ENCODE data around the gene RASGRP2.

Gene RASGRP2

GRCh38 chr11:64770120-64770519 lies 26.2 kb upstream of the RASGRP2 start:
- DNase-seq (ENCODE audit: low read depth) = no peak

GRCh38 chr11:64769283-64769682 lies 25.3 kb upstream of the RASGRP2 start:
- no peak for DNase-seq (ENCODE audit: low read depth)

GRCh38 chr11:64768300-64768694 lies 24.4 kb upstream of the RASGRP2 start:
- no peak for DNase-seq (ENCODE audit: low read depth)

- peak; percentile 56 for DNase-seq (ENCODE audit: low read depth)
Measured at GRCh38 chr11:64767344-64768299, 23.7 kb upstream of the RASGRP2 start.

- DNase-seq (ENCODE audit: low read depth) = no peak
Measured at GRCh38 chr11:64766881-64767280, 22.9 kb upstream of the RASGRP2 start.

GRCh38 chr11:64765851-64766665 lies 22.1 kb upstream of the RASGRP2 start:
- no peak for DNase-seq (ENCODE audit: low read depth)

GRCh38 chr11:64765291-64765850 lies 21.4 kb upstream of the RASGRP2 start:
- DNase-seq (ENCODE audit: low read depth) = no peak

- no peak for DNase-seq (ENCODE audit: low read depth)
Measured at GRCh38 chr11:64764753-64765152, 20.8 kb upstream of the RASGRP2 start.

- no peak for DNase-seq (ENCODE audit: low read depth)
Measured at GRCh38 chr11:64764040-64764611, 20.2 kb upstream of the RASGRP2 start.

GRCh38 chr11:64763526-64764039 lies 19.6 kb upstream of the RASGRP2 start:
- DNase-seq (ENCODE audit: low read depth) = no peak

GRCh38 chr11:64762674-64763525 lies 19.0 kb upstream of the RASGRP2 start:
- no peak for DNase-seq (ENCODE audit: low read depth)

GRCh38 chr11:64762277-64762673 lies 18.3 kb upstream of the RASGRP2 start:
- DNase-seq (ENCODE audit: low read depth) = no peak

GRCh38 chr11:64760759-64761420 lies 16.9 kb upstream of the RASGRP2 start:
- no peak for DNase-seq (ENCODE audit: low read depth)

- DNase-seq (ENCODE audit: low read depth) = no peak
Measured at GRCh38 chr11:64759722-64760719, 16.1 kb upstream of the RASGRP2 start, which contains the start of gene PYGM. Gene PYGM (minus strand): TSS chr11:64759974. CDS start chr11:64759898, 76 bp downstream.

GRCh38 chr11:64759131-64759721 lies 15.3 kb upstream of the RASGRP2 start:
- no peak for DNase-seq (ENCODE audit: low read depth)

- no peak for DNase-seq (ENCODE audit: low read depth)
Measured at GRCh38 chr11:64758330-64759079, 14.6 kb upstream of the RASGRP2 start.

- DNase-seq (ENCODE audit: low read depth) = no peak
Measured at GRCh38 chr11:64757549-64758329, 13.8 kb upstream of the RASGRP2 start.
